IMR-90 (cell line): ENCODE data around the gene SIK1. TPM values are rescaled to one million over a fixed set of nuclear protein-coding genes. Genes with fewer than 3 reads are reported as not detected.
"Not testable (repeated sequence)": the region's sequence is repeated elsewhere in the genome, so short reads cannot be mapped to it uniquely, and the experiment has no call there.

Experiments
- ATAC-seq: fragments of 200-7000 bp; cut with Tn5 transposase; 2 replicates; pipeline ENCODE4 v1.9.1; 2020; ENCODE audit warnings: low read depth, mild to moderate bottlenecking, moderate library complexity
- Bru-seq: library from RNA; stranded (reverse); fragments of 400-500 nt; gene quantifications from one replicate; lab custom pipeline; 2021; lab: Mats Ljungman, UMichigan
- BruChase-seq, 2 experiments: library from RNA; stranded (reverse); fragments of 400-500 nt; gene quantifications; one replicate each; lab custom pipeline; 2021; lab: Mats Ljungman, UMichigan
- BruUV-seq: library from RNA; stranded (reverse); fragments of 400-500 nt; replicated peaks from 2 replicates; lab custom pipeline; 2021; lab: Mats Ljungman, UMichigan
- CTCF ChIA-PET: fragments of 300-600 bp; formaldehyde crosslinking; extraction: SDS; loops from one replicate; lab custom pipeline; 2021; ENCODE audit warnings: antibody characterized with exemption; lab: Yijun Ruan, JAX
- POLR2A ChIA-PET: fragments of 300-600 bp; sonication (Branson Sonifier 250); formaldehyde crosslinking; loops from one replicate; lab custom pipeline; 2022; ENCODE audit warnings: antibody characterized with exemption; ENCODE audit not compliant: unreplicated experiment; lab: Charles Lee
- DNase-seq: peaks from one replicate; pipeline ENCODE4 v3.0.0; 2013
- H2AFZ ChIP-seq: replicated peaks from 2 replicates; pipeline ENCODE3; 2013; ENCODE audit warnings: low read length, mild to moderate bottlenecking; ENCODE audit not compliant: poor library complexity
- H2AK5ac ChIP-seq: 2 replicates; pipeline ENCODE4 v1.6.1; 2013; ENCODE audit warnings: low read depth, low read length, inconsistent platforms
- H2AK9ac ChIP-seq: replicated peaks from 2 replicates; pipeline ENCODE3; 2013; ENCODE audit warnings: mild to moderate bottlenecking, low read depth, low read length, moderate library complexity; ENCODE audit not compliant: poor library complexity
- H2BK120ac ChIP-seq: 2 replicates; pipeline ENCODE4 v1.6.1; 2013; ENCODE audit warnings: low read depth, low read length, inconsistent platforms
- H2BK15ac ChIP-seq: 3 replicates; pipeline ENCODE4 v1.6.1; 2013; ENCODE audit warnings: low read depth, low read length, inconsistent platforms
- H2BK20ac ChIP-seq: 2 replicates; pipeline ENCODE4 v1.6.1; 2013; ENCODE audit warnings: low read depth, mild to moderate bottlenecking, inconsistent platforms, low read length, moderate library complexity
- H2BK5ac ChIP-seq: 2 replicates; pipeline ENCODE4 v1.6.1; 2013; ENCODE audit warnings: mild to moderate bottlenecking, low read depth, low read length, inconsistent platforms; ENCODE audit not compliant: poor library complexity, severe bottlenecking
- H3K14ac ChIP-seq: replicated peaks from 2 replicates; pipeline ENCODE4 v1.6.1; 2013; ENCODE audit warnings: low read depth, low read length, inconsistent platforms
- H3K18ac ChIP-seq: 2 replicates; pipeline ENCODE4 v1.6.1; 2013; ENCODE audit warnings: low read depth, low read length, control low read depth
- H3K23ac ChIP-seq: 2 replicates; pipeline ENCODE4 v1.6.1; 2013; ENCODE audit warnings: low read depth, low read length, inconsistent platforms
- H3K27ac ChIP-seq: 2 replicates; pipeline ENCODE4 v1.5.1; 2013; ENCODE audit warnings: mild to moderate bottlenecking, control low read depth, low read length; ENCODE audit not compliant: insufficient read depth
- H3K27me3 ChIP-seq: 2 replicates; pipeline ENCODE4 v1.6.1; 2013; ENCODE audit warnings: low read length; ENCODE audit not compliant: control insufficient read depth, insufficient read depth
- H3K36me3 ChIP-seq: 2 replicates; pipeline ENCODE4 v1.6.1; 2013; ENCODE audit warnings: low read length, mixed read lengths; ENCODE audit not compliant: control insufficient read depth, insufficient read depth
- H3K4ac ChIP-seq: 2 replicates; pipeline ENCODE4 v1.6.1; 2013; ENCODE audit warnings: low read depth, low read length, inconsistent platforms
- H3K4me1 ChIP-seq: 2 replicates; pipeline ENCODE4 v1.6.1; 2013; ENCODE audit warnings: low read length, mixed read lengths; ENCODE audit not compliant: control insufficient read depth, insufficient read depth
- H3K4me2 ChIP-seq: 2 replicates; pipeline ENCODE4 v1.6.1; 2013; ENCODE audit warnings: low read depth, mild to moderate bottlenecking, control low read depth, low read length, moderate library complexity
- H3K4me3 ChIP-seq: 2 replicates; pipeline ENCODE4 v1.5.1; 2013; ENCODE audit warnings: low read depth, mild to moderate bottlenecking, control low read depth, low read length, moderate library complexity; ENCODE audit not compliant: insufficient read depth
- H3K56ac ChIP-seq: 2 replicates; pipeline ENCODE4 v1.6.1; 2013; ENCODE audit warnings: low read length, inconsistent platforms; ENCODE audit not compliant: insufficient read depth; ENCODE audit errors: extremely low read depth
- H3K79me1 ChIP-seq, 2 experiments: 2 replicates each; pipeline ENCODE4 v1.6.1; 2013; ENCODE audit warnings: low read length in 2 of 2, inconsistent platforms in 1 of 2, low read depth in 1 of 2
- H3K9ac ChIP-seq: 2 replicates; pipeline ENCODE4 v1.6.1; 2013; ENCODE audit warnings: low read depth, low read length, control low read depth
- H3K9me1 ChIP-seq: 2 replicates; pipeline ENCODE4 v1.6.1; 2013; ENCODE audit warnings: low read length, inconsistent platforms; ENCODE audit not compliant: insufficient read depth
- H3K9me3 ChIP-seq: 2 replicates; pipeline ENCODE4 v1.6.1; 2013; ENCODE audit warnings: low read length; ENCODE audit not compliant: control insufficient read depth, insufficient read depth
- H4K20me1 ChIP-seq: 2 replicates; pipeline ENCODE4 v1.6.1; 2013; ENCODE audit warnings: low read length, inconsistent platforms; ENCODE audit not compliant: insufficient read depth
- H4K5ac ChIP-seq: 2 replicates; pipeline ENCODE4 v1.6.1; 2013; ENCODE audit warnings: mild to moderate bottlenecking, low read depth, low read length, control low read depth
- H4K8ac ChIP-seq, 2 experiments: 2 replicates each; pipeline ENCODE4 v1.6.1; 2013; ENCODE audit warnings: low read depth in 2 of 2, low read length in 2 of 2, control low read depth in 1 of 2, inconsistent platforms in 1 of 2
- H4K91ac ChIP-seq: 2 replicates; pipeline ENCODE4 v1.6.1; 2013; ENCODE audit warnings: low read depth, low read length, inconsistent platforms; ENCODE audit not compliant: insufficient read depth
- WGBS, 2 experiments: methylation state at CpG; one replicate each; pipeline versions ENCODE4 v1.1.5 to v1.1.7; 2013; ENCODE audit warnings: missing lambda C conversion rate in 2 of 2; ENCODE audit not compliant: insufficient read length in 1 of 2; ENCODE audit errors: extremely low coverage in 2 of 2; 5-methylcytosine and 5-hydroxymethylcytosine counted together
- dilution Hi-C: fragments of 300-500 bp; cut with HindIII; formaldehyde crosslinking; loops from one replicate; pipeline ENCODE4 v1.14.3; 2018; ENCODE audit warnings: low sequenced_read_pairs; ENCODE audit not compliant: unreplicated experiment
- in situ Hi-C: fragments of 300-500 bp; cut with MboI; formaldehyde crosslinking; loops from 3 replicates; pipeline ENCODE4 v1.14.3; 2019; ENCODE audit warnings: low sequenced_read_pairs, inconsistent platforms, mixed read lengths
- intact Hi-C: fragments of 100-400 bp; cut with micrococcal nuclease; formaldehyde crosslinking; loops from 2 replicates; pipeline ENCODE4 v1.10.0; 2022
- long read RNA-seq: library from polyadenylated mRNA; unstranded; transcript quantifications from one replicate; pipeline ENCODE4 v2.0.0, GENCODE V29; 2021; ENCODE audit not compliant: unreplicated experiment
- polyA plus RNA-seq, 3 experiments: library from polyadenylated mRNA; depleted of rRNA; stranded (reverse); fragments of >200 nt; gene quantifications; 2 replicates each; pipeline ENCODE4 v1.2.3, GENCODE V29; 2012; ENCODE audit warnings: low replicate concordance in 1 of 3
- total RNA-seq: library from RNA; depleted of rRNA; stranded (reverse); fragments of >200 nt; gene quantifications from 2 replicates; pipeline ENCODE4 v1.2.3, GENCODE V29; 2012; rRNA removed

Gene SIK1
- 0.54 and 0.83 TPM in 2 replicates for total RNA-seq
- polyA plus RNA-seq (2012; rRNA removed): 1.9 and 4.0 TPM in 2 replicates
- 3.2 and 13.9 TPM in 2 replicates for polyA plus RNA-seq (2012; cell fraction: cytosol; rRNA removed)
- 88.4 and 235 TPM in 2 replicates for polyA plus RNA-seq (2012; cell fraction: nucleus; rRNA removed; ENCODE audit: low replicate concordance)
- Bru-seq, nascent RNA: percentile 44 among the genes with signal in this experiment
- BruChase-seq, experiment 1, labeled RNA remaining after a 6-hour chase: percentile 40 among the genes with signal in this experiment
- BruChase-seq, experiment 2, labeled RNA remaining after a 2-hour chase: percentile 49 among the genes with signal in this experiment
- long read RNA-seq, partial matches to known transcripts: 4 of 9 reads
- long read RNA-seq, other reads (novel, unspliced or antisense): 5 of 9 reads

DNA sequence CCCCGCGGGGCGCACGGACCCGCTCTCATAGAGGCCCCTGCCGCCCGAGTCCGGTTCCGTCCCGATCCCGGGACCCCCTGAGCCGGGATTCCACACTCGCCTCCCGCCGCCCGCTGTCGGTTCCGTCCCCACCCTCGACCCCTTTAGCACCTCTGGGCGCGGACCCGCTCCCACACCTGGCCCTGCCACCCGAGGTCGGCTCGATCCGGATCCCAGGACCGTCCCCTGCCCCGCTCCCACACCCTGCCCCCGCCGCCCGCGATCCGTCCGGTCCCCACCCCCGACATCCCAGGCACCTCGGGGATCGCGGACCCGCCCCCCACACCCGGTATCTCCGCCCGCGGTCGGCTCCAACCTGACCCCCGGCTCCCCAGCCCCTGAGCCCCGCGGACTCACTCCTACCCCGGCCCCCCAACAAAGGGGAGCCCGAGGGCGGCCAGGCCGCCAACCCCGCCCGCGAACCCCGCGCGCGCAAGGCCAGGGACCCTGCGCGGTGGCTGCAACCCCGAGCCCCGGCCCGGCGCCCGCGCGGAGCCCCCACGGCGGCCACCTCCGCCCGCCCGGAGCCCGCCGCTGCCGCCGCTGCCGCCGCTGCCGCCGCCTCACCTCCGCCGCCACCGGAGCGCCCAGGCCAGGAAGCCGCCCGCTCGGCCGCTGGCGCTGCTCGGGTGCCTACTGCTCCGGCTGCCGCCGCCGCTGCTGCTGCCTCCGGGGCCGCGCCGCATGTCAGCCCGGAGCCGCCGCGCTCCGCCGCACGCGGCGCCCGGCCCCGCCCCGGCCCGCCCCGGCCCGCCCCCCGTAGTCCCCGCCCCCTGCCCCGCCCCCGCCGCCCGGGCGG, at the start of gene SIK1:
TSS of gene SIK1 (minus strand) at position 728 of the 838 bp plus-strand sequence. CDS start 953 bp downstream, outside the sequence.
- H2BK20ac ChIP-seq, H3K4me2 ChIP-seq, H3K9me1 ChIP-seq, DNase-seq, H3K14ac ChIP-seq, CTCF ChIA-PET, H3K4me3 ChIP-seq, H3K27ac ChIP-seq, H3K27me3 ChIP-seq, H4K20me1 ChIP-seq, H2BK5ac ChIP-seq, intact Hi-C loops, BruUV-seq, H3K56ac ChIP-seq, H3K4ac ChIP-seq, H3K23ac ChIP-seq, H2BK120ac ChIP-seq, H2AK5ac ChIP-seq, H2AK9ac ChIP-seq, H3K18ac ChIP-seq, H3K4me1 ChIP-seq, H3K9me3 ChIP-seq, H2AFZ ChIP-seq, H4K91ac ChIP-seq, dilution Hi-C loops, H3K79me1 ChIP-seq, H3K36me3 ChIP-seq, H4K8ac ChIP-seq, H4K5ac ChIP-seq, H2BK15ac ChIP-seq, in situ Hi-C loops, POLR2A ChIA-PET, H3K9ac ChIP-seq: not testable (repeated sequence)
- peak; percentile 8 for ATAC-seq
- no CpG with 5 or more reads among the region's 120 CpGs for WGBS, 2 experiments

- H4K5ac ChIP-seq, H3K56ac ChIP-seq, H4K20me1 ChIP-seq, H2BK120ac ChIP-seq, H3K9me1 ChIP-seq, POLR2A ChIA-PET, H3K79me1 ChIP-seq, H2BK20ac ChIP-seq, H3K27me3 ChIP-seq, H4K8ac ChIP-seq, dilution Hi-C loops, H3K18ac ChIP-seq, H3K36me3 ChIP-seq, in situ Hi-C loops, H2AK5ac ChIP-seq, BruUV-seq, H2AK9ac ChIP-seq, H3K4me1 ChIP-seq, CTCF ChIA-PET, H2AFZ ChIP-seq, H3K4ac ChIP-seq, DNase-seq, H3K4me3 ChIP-seq, H2BK5ac ChIP-seq, H3K14ac ChIP-seq, H3K4me2 ChIP-seq, H3K9me3 ChIP-seq, ATAC-seq, H3K23ac ChIP-seq, H3K9ac ChIP-seq, intact Hi-C loops, H3K27ac ChIP-seq, H2BK15ac ChIP-seq, H4K91ac ChIP-seq: not testable (repeated sequence)
- no CpG with 5 or more reads among the region's 16 CpGs for WGBS, 2 experiments
Observed at GRCh38 chr21:43471597-43472242, 44.8 kb upstream of the SIK1 start.
